SKM-1 (cell line): ENCODE data around the gene LAMB4.

Source experiments
- DNase-seq: peaks from one replicate; lab custom pipeline; 2025; ENCODE audit not compliant: unreplicated experiment; lab: John Stamatoyannopoulos, UW

The LAMB4 gene

GRCh38 chr7:107973861-107974260, 156.3 kb downstream of the LAMB4 start:
- DNase-seq = no peak
